ENCODE data around the gene SPINK14. TPM values are rescaled to one million over a fixed set of nuclear protein-coding genes. Genes with fewer than 3 reads are reported as not detected.

The SPINK14 gene
- total RNA-seq, 3 donors from 2014 or later (not counting 1 experiment from before 2014, with no cell fraction given), result not detected

- intact Hi-C loops (cut with micrococcal nuclease), result no loop called here
- Histone ChIP-seq H3K27me3 (ENCODE audit: control insufficient read depth, insufficient read depth, low read length) (no peaks in the 10 kb centered on the region), H3K27ac (ENCODE audit: low read length) (no peak overlapping the region), H3K36me3 (ENCODE audit: control insufficient read depth, insufficient read depth, low read length) (no peaks in the 10 kb centered on the region), H3K9me3 (ENCODE audit: control insufficient read depth, insufficient read depth, low read length) (no peaks in the 10 kb centered on the region), H3K4me3 (ENCODE audit: low read length) (no peak overlapping the region), H3K4me1 (ENCODE audit: control insufficient read depth, insufficient read depth, low read length) (no peaks in the 10 kb centered on the region)
- H3K36me3 Mint-ChIP-seq, result no peaks in the 10 kb centered on the region
- H3K27me3 Mint-ChIP-seq (ENCODE audit: low read depth in 2 of 2), result no peaks in the 10 kb centered on the region
- no peaks in the 10 kb centered on the region for H3K4me1 Mint-ChIP-seq
- H3K4me3 Mint-ChIP-seq, result no peak overlapping the region
- no peak for DNase-seq
- peaks cover 0 to 5% of the 10 kb centered on the region in 2 donors for H3K9me3 Mint-ChIP-seq
- no peak for TF ChIP-seq CTCF (IDR thresholded peaks at IDR 0.05)
- H3K27ac Mint-ChIP-seq, result no peak overlapping the region
- no peak for ATAC-seq
Measured at GRCh38 chr5:148145916-148146315, 22.4 kb upstream of the SPINK14 start.

- Histone ChIP-seq H3K36me3 (ENCODE audit: control insufficient read depth, insufficient read depth, low read length) (no peaks in the 10 kb centered on the region), H3K9me3 (ENCODE audit: control insufficient read depth, insufficient read depth, low read length) (no peaks in the 10 kb centered on the region), H3K4me3 (ENCODE audit: low read length) (no peak overlapping the region), H3K27me3 (ENCODE audit: control insufficient read depth, insufficient read depth, low read length) (no peaks in the 10 kb centered on the region), H3K27ac (ENCODE audit: low read length) (no peak overlapping the region), H3K4me1 (ENCODE audit: control insufficient read depth, insufficient read depth, low read length) (no peaks in the 10 kb centered on the region)
- no peaks in the 10 kb centered on the region for H3K4me1 Mint-ChIP-seq
- DNase-seq (no peak), ATAC-seq (no peak)
- intact Hi-C loops (cut with micrococcal nuclease), result no loop called here
- 100% methylated on average over 1 of the region's 1 CpG for WGBS (ENCODE audit: insufficient coverage)
- H3K4me3 Mint-ChIP-seq, result no peak overlapping the region
- no peaks in the 10 kb centered on the region for H3K36me3 Mint-ChIP-seq
- no peak for TF ChIP-seq CTCF (IDR thresholded peaks at IDR 0.05)
- H3K27me3 Mint-ChIP-seq (ENCODE audit: low read depth in 2 of 2), result no peaks in the 10 kb centered on the region
- peaks cover 0 to 5% of the 10 kb centered on the region in 2 donors for H3K9me3 Mint-ChIP-seq
- no peak overlapping the region for H3K27ac Mint-ChIP-seq
Measured at GRCh38 chr5:148146487-148146886, 21.9 kb upstream of the SPINK14 start.

- DNase-seq (no peak), ATAC-seq (no peak)
- no peak overlapping the region for H3K27ac Mint-ChIP-seq
Measured at GRCh38 chr5:148147415-148147814, 20.9 kb upstream of the SPINK14 start.

More at GRCh38 chr5:148147415-148147814, 20.9 kb upstream of the SPINK14 start:
- intact Hi-C loops (cut with micrococcal nuclease), result no loop called here
- Mint-ChIP-seq H3K9me3 (peaks cover 0 to 5% of the 10 kb centered on the region in 2 donors), H3K36me3 (no peaks in the 10 kb centered on the region), H3K4me1 (no peaks in the 10 kb centered on the region), H3K27me3 (ENCODE audit: low read depth in 2 of 2) (no peaks in the 10 kb centered on the region), H3K4me3 (no peak overlapping the region)
- TF ChIP-seq CTCF (IDR thresholded peaks at IDR 0.05), result no peak
- Histone ChIP-seq H3K27ac (ENCODE audit: low read length) (no peak overlapping the region), H3K9me3 (ENCODE audit: control insufficient read depth, insufficient read depth, low read length) (no peaks in the 10 kb centered on the region), H3K36me3 (ENCODE audit: control insufficient read depth, insufficient read depth, low read length) (no peaks in the 10 kb centered on the region), H3K4me3 (ENCODE audit: low read length) (no peak overlapping the region), H3K27me3 (ENCODE audit: control insufficient read depth, insufficient read depth, low read length) (no peaks in the 10 kb centered on the region), H3K4me1 (ENCODE audit: control insufficient read depth, insufficient read depth, low read length) (no peaks in the 10 kb centered on the region)
- WGBS (ENCODE audit: insufficient coverage), result 95% methylated on average over 3 of the region's 4 CpGs

Measured in natural killer cell (primary cell).